ENCODE measurements around the gene HDLBP.

- TF ChIP-seq MYC (IDR thresholded peaks at IDR 0.05; ENCODE audit: insufficient read depth, insufficient read length, insufficient replicate concordance, low read length, severe bottlenecking) (no peak), ZBED1 (IDR thresholded peaks at IDR 0.05; ENCODE audit: borderline replicate concordance) (no peak), BCLAF1 (IDR thresholded peaks at IDR 0.05) (no peak)
These were observed 36.1 kb downstream of the HDLBP start for GRCh38 chr2:241279413-241279812.

All from GM12878 (cell line).